CD14-positive monocyte (primary cell): ENCODE results near the gene SRD5A3. TPM values are rescaled to one million over a fixed set of nuclear protein-coding genes. Genes with fewer than 3 reads are reported as not detected.

ENCODE experiments used
- DNase-seq, 3 donors: peaks; one replicate each; pipeline ENCODE4 v3.0.0-alpha.2; 2011 to 2022
- H2AFZ ChIP-seq: 2 replicates; pipeline ENCODE4 v1.6.0; 2012; ENCODE audit warnings: mild to moderate bottlenecking, low read depth, low read length, inconsistent platforms; ENCODE audit not compliant: insufficient read depth, poor library complexity, severe bottlenecking
- H3K27ac ChIP-seq, 2 donors: 1 replicate in 1 of 2; 2 replicates in 1 of 2; pipeline ENCODE4 v1.5.1; 2012 to 2013; ENCODE audit warnings: low read length in 2 of 2, control low read depth in 1 of 2, inconsistent platforms in 1 of 2, low read depth in 1 of 2, mild to moderate bottlenecking in 1 of 2
- H3K27me3 ChIP-seq, 2 donors: one replicate each; pipeline versions ENCODE4 v1.6.0 to v1.6.1; 2011 to 2013; ENCODE audit warnings: low read length in 2 of 2; ENCODE audit not compliant: control insufficient read depth in 2 of 2, insufficient read depth in 2 of 2
- H3K36me3 ChIP-seq, 2 donors: replicated peaks in 1 of 2; 1 replicate in 1 of 2; 2 replicates in 1 of 2; pipeline versions ENCODE4 v1.5.1 to v1.6.1; 2012 to 2013; ENCODE audit warnings: low read length in 2 of 2, control low read depth in 1 of 2, inconsistent platforms in 1 of 2, mild to moderate bottlenecking in 1 of 2; ENCODE audit not compliant: insufficient read depth in 2 of 2, control insufficient read depth in 1 of 2
- H3K4me1 ChIP-seq, 2 donors: 1 replicate in 1 of 2; 2 replicates in 1 of 2; pipeline versions ENCODE4 v1.5.1 to v1.6.1; 2012 to 2013; ENCODE audit warnings: low read length in 2 of 2, control low read depth in 1 of 2, inconsistent platforms in 1 of 2, mild to moderate bottlenecking in 1 of 2, moderate library complexity in 1 of 2; ENCODE audit not compliant: insufficient read depth in 2 of 2, control insufficient read depth in 1 of 2
- H3K4me2 ChIP-seq: replicated peaks from 2 replicates; pipeline ENCODE3; 2012; ENCODE audit warnings: low read length, moderate library complexity, mild to moderate bottlenecking; ENCODE audit not compliant: poor library complexity, severe bottlenecking; ENCODE audit errors: extremely low read depth
- H3K4me3 ChIP-seq, 3 experiments: fragments of 200-600 bp in 1 of 3; sonication (generic) in 1 of 3; replicated peaks in 1 of 3; 1 replicate in 2 of 3; 2 replicates in 1 of 3; pipeline ENCODE4 v1.5.1; 2011 to 2013; ENCODE audit warnings: low read length in 3 of 3, mild to moderate bottlenecking in 3 of 3, control low read depth in 2 of 3, low read depth in 2 of 3, inconsistent platforms in 1 of 3, moderate library complexity in 1 of 3
- H3K79me2 ChIP-seq: 2 replicates; pipeline ENCODE4 v1.6.0; 2012; ENCODE audit warnings: mild to moderate bottlenecking, control low read depth, inconsistent platforms, low read length, moderate library complexity; ENCODE audit not compliant: insufficient read depth
- H3K9ac ChIP-seq: 2 replicates; pipeline ENCODE4 v1.6.0; 2017; ENCODE audit warnings: low read length, mild to moderate bottlenecking; ENCODE audit not compliant: insufficient read depth, poor library complexity, severe bottlenecking
- H3K9me3 ChIP-seq, 2 donors: replicated peaks in 1 of 2; 1 replicate in 1 of 2; 2 replicates in 1 of 2; pipeline versions ENCODE4 v1.5.1 to v1.6.1; 2012 to 2013; ENCODE audit warnings: low read length in 2 of 2, control low read depth in 1 of 2; ENCODE audit not compliant: control insufficient read depth in 1 of 2, insufficient read depth in 1 of 2
- H4K20me1 ChIP-seq: 2 replicates; pipeline ENCODE4 v1.6.0; 2012; ENCODE audit warnings: mild to moderate bottlenecking, low read length, control low read depth, moderate library complexity; ENCODE audit not compliant: insufficient read depth
- H3K27ac Mint-ChIP-seq, 7 donors: one replicate each; pipeline ENCODE4 v1.8.0; 2020; ENCODE audit warnings: mild to moderate bottlenecking in 7 of 7, mixed read lengths in 7 of 7, moderate library complexity in 6 of 7, inconsistent platforms in 2 of 7
- H3K27me3 Mint-ChIP-seq, 3 donors: one replicate each; pipeline ENCODE4 v1.8.0; 2021 to 2022; ENCODE audit warnings: low read depth in 3 of 3, mild to moderate bottlenecking in 3 of 3, mixed read lengths in 3 of 3, moderate library complexity in 3 of 3, inconsistent platforms in 1 of 3
- H3K36me3 Mint-ChIP-seq, 2 donors: one replicate each; pipeline ENCODE4 v1.8.0; 2020; ENCODE audit warnings: mixed read lengths in 2 of 2, inconsistent platforms in 1 of 2, mild to moderate bottlenecking in 1 of 2
- H3K4me1 Mint-ChIP-seq: one replicate; pipeline ENCODE4 v1.8.0; 2020; ENCODE audit warnings: mild to moderate bottlenecking, mixed read lengths
- H3K4me3 Mint-ChIP-seq, 2 donors: one replicate each; pipeline ENCODE4 v1.8.0; 2020; ENCODE audit warnings: mild to moderate bottlenecking in 2 of 2, mixed read lengths in 2 of 2, moderate library complexity in 1 of 2
- H3K9me3 Mint-ChIP-seq, 7 donors: one replicate each; pipeline ENCODE4 v1.8.0; 2020 to 2022; ENCODE audit warnings: mixed read lengths in 7 of 7, mild to moderate bottlenecking in 6 of 7, moderate library complexity in 6 of 7, inconsistent platforms in 2 of 7
- WGBS: methylation state at CpG from one replicate; pipeline ENCODE4 v1.1.5; 2013; ENCODE audit warnings: missing lambda C conversion rate; ENCODE audit not compliant: insufficient coverage; 5-methylcytosine and 5-hydroxymethylcytosine counted together
- intact Hi-C, 2 donors: fragments of 100-400 bp; cut with micrococcal nuclease; formaldehyde crosslinking; loops; one replicate each; pipeline versions ENCODE4 v1.15.0 to v1.15.1; 2023
- polyA plus RNA-seq, 3 donors: library from polyadenylated mRNA; depleted of rRNA in 1 of 3; unstranded in 2 of 3; stranded (reverse) in 1 of 3; fragments of 300-500 nt in 2 of 3; fragments of >200 nt in 1 of 3; fragmentation: Illumina TruSeq in 2 of 3; gene quantifications; 1 replicate in 2 of 3; 2 replicates in 1 of 3; pipeline ENCODE4 v1.2.3, GENCODE V29; 2012 to 2021
- TF ChIP-seq, protein P1 (sequence below): fragments of 200-600 bp; IDR thresholded peaks from one replicate; pipeline ENCODE4 v1.8.0; 2022; ENCODE audit warnings: antibody characterized with exemption, mild to moderate bottlenecking

Gene SRD5A3
- polyA plus RNA-seq, 3 donors, result 5.9 to 26.2 (median 16.2) TPM

DNA sequence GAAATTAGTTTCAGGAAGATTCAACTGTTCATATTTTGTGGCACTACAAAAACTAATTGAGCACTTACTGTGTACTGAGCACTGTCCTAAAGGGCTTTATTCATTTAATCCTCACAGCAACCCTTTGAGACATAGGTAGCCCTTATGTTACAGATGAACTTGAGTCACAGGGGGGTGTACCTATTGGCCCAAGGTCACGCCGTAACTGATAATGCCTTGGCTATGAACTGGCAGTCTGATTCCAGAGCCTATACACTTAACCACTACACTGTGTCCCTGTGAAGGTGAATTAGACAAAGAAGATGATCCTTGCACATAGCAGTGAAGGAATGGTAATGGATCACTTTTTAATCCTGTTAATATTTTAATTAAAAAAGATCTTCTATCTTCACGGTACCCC lies 61.7 kb downstream of the SRD5A3 start:
- H3K4me3 Mint-ChIP-seq, result no peak overlapping the region
- H4K20me1 ChIP-seq, result peaks cover 99% of the 10 kb centered on the region
- peaks cover 0 to 1% (median 0%) of the 10 kb centered on the region in 7 donors for H3K9me3 Mint-ChIP-seq
- no peaks in the 10 kb centered on the region for H3K27me3 Mint-ChIP-seq
- no peaks in the 10 kb centered on the region for H3K4me1 ChIP-seq
- H3K4me3 ChIP-seq, result no peak overlapping the region
- H3K79me2 ChIP-seq, result peaks cover 100% of the 10 kb centered on the region
- no peak overlapping the region for H3K9ac ChIP-seq
- peak overlapping the region in 1 of 7 donors; percentile 61 for H3K27ac Mint-ChIP-seq
- WGBS, result no CpG with 5 or more reads among the region's 3 CpGs
- intact Hi-C loops, result loop anchor here in 1 of 2 donors (10.0 kb wide), 1 partner anchor 447 kb away; the partner anchor contains the start of gene EXOC1
- H3K27ac ChIP-seq, result peak overlapping the region in 1 of 2 donors; percentile 13
- H3K4me1 Mint-ChIP-seq, result peaks cover 16% of the 10 kb centered on the region
- no peaks in the 10 kb centered on the region for H3K27me3 ChIP-seq
- DNase-seq, result no peak
- no peak overlapping the region for H2AFZ ChIP-seq
- peaks cover 48 to 49% of the 10 kb centered on the region in 2 donors for H3K36me3 Mint-ChIP-seq
- H3K4me2 ChIP-seq, result no peak overlapping the region
- H3K9me3 ChIP-seq, result no peaks in the 10 kb centered on the region
- H3K36me3 ChIP-seq, result peaks cover 42 to 89% of the 10 kb centered on the region in 2 donors
- TF ChIP-seq, protein P1, sequence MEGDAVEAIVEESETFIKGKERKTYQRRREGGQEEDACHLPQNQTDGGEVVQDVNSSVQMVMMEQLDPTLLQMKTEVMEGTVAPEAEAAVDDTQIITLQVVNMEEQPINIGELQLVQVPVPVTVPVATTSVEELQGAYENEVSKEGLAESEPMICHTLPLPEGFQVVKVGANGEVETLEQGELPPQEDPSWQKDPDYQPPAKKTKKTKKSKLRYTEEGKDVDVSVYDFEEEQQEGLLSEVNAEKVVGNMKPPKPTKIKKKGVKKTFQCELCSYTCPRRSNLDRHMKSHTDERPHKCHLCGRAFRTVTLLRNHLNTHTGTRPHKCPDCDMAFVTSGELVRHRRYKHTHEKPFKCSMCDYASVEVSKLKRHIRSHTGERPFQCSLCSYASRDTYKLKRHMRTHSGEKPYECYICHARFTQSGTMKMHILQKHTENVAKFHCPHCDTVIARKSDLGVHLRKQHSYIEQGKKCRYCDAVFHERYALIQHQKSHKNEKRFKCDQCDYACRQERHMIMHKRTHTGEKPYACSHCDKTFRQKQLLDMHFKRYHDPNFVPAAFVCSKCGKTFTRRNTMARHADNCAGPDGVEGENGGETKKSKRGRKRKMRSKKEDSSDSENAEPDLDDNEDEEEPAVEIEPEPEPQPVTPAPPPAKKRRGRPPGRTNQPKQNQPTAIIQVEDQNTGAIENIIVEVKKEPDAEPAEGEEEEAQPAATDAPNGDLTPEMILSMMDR, result no peak

DNA sequence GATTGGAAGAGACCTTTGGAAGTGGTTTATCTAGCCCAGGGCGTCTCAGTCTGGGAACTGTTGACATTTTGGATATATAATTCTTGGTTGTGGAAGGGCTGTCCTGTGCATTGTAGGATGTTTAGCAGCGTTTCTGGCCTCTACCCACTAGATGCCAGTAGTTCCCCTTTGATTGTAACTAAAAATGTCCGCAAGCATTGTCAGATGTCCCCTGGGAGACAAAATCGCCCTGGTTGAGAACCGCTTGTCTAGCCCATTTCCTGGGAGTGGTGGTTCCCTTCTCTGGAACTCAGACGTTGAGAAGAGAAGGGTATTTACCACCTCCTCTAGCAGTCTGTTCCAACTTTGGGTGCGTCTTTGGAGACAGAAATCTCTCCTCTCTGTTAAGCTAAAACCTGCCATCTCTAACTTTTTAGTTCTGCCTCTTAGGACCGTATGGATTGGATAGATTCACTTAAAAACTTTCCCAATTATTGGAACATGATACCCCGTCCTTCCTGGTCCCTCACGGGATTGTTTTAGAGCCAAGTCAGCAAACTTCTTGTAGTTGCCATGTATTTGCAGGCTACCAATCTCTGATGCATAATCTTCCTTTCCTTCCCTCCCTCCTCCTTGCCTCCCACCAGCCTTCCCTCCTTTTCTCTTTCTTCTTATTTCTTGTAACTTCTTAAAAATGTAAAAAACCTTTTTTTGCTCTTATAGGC lies 63.6 kb downstream of the SRD5A3 start:
- no peaks in the 10 kb centered on the region for H3K27me3 Mint-ChIP-seq
- Histone ChIP-seq H3K9ac (no peak overlapping the region), H3K4me3 (no peak overlapping the region), H3K36me3 (peaks cover 42 to 85% of the 10 kb centered on the region in 2 donors), H3K4me2 (no peak overlapping the region), H3K27ac (peak overlapping the region in 1 of 2 donors; percentile 71), H2AFZ (no peak overlapping the region), H3K79me2 (peaks cover 99% of the 10 kb centered on the region), H3K9me3 (no peaks in the 10 kb centered on the region), H3K27me3 (no peaks in the 10 kb centered on the region), H3K4me1 (no peaks in the 10 kb centered on the region), H4K20me1 (peaks cover 99% of the 10 kb centered on the region)
- DNase-seq, result no peak
- H3K27ac Mint-ChIP-seq, result peak overlapping the region; percentile 24 to 84 (median 58)
- H3K4me1 Mint-ChIP-seq, result peaks cover 16% of the 10 kb centered on the region
- intact Hi-C loops, result loop anchor here in 1 of 2 donors (10.0 kb wide), 1 partner anchor 445 kb away; the partner anchor contains the start of gene EXOC1
- no peaks in the 10 kb centered on the region for H3K9me3 Mint-ChIP-seq
- no peak overlapping the region for H3K4me3 Mint-ChIP-seq
- peaks cover 42% of the 10 kb centered on the region in 2 donors for H3K36me3 Mint-ChIP-seq
- 83% methylated on average over 3 of the region's 10 CpGs for WGBS
- TF ChIP-seq, protein P1, result no peak
